Breast epithelium (tissue), 3 donors: Measurements from ENCODE around the gene MMP8.

Experiments used
- CTCF ChIP-seq, 3 donors: fragments of 450-650 bp; IDR thresholded peaks; one replicate each; pipeline ENCODE4 v1.5.1; 2016 to 2017; ENCODE audit warnings: antibody characterized with exemption in 3 of 3, mild to moderate bottlenecking in 3 of 3, moderate library complexity in 3 of 3
- POLR2AphosphoS5 ChIP-seq, 3 donors: sonication (generic); formaldehyde crosslinking; IDR thresholded peaks; one replicate each; pipeline ENCODE4 v1.6.1; 2017; ENCODE audit warnings: antibody characterized with exemption in 3 of 3

GRCh38 chr11:102683277-102683676 lies 41.5 kb downstream of the MMP8 start:
- TF ChIP-seq CTCF (IDR thresholded peaks at IDR 0.05) (no peak), POLR2AphosphoS5 (IDR thresholded peaks at IDR 0.05) (no peak)
